Colonic mucosa (tissue), 4 donors: ENCODE measurements around the gene OMG. TPM values are rescaled to one million over a fixed set of nuclear protein-coding genes. Genes with fewer than 3 reads are reported as not detected.
"Not testable (repeated sequence)": the region's sequence is repeated elsewhere in the genome, so short reads cannot be mapped to it uniquely, and the experiment has no call there.

Source experiments
- DNase-seq: peaks from one replicate; pipeline ENCODE4 v3.0.0-alpha.2; 2020
- H3K27ac ChIP-seq: fragments of 200-600 bp; one replicate; pipeline ENCODE4 v1.8.0; 2021
- H3K27me3 ChIP-seq: fragments of 200-600 bp; one replicate; pipeline ENCODE4 v1.8.0; 2021
- H3K36me3 ChIP-seq: fragments of 200-600 bp; one replicate; pipeline ENCODE4 v1.8.0; 2021
- H3K4me1 ChIP-seq: fragments of 200-600 bp; one replicate; pipeline ENCODE4 v1.8.0; 2021; ENCODE audit warnings: mild to moderate bottlenecking
- H3K4me3 ChIP-seq: fragments of 200-600 bp; one replicate; pipeline ENCODE4 v1.8.0; 2021
- H3K9ac ChIP-seq, 2 donors: one replicate each; pipeline ENCODE4 v1.7.0; 2013; ENCODE audit warnings: control low read depth in 2 of 2, low read depth in 2 of 2, low read length in 2 of 2
- H3K9me3 ChIP-seq: fragments of 200-600 bp; one replicate; pipeline ENCODE4 v1.8.0; 2021
- intact Hi-C: fragments of 100-400 bp; cut with DNase I; formaldehyde crosslinking; loops from one replicate; pipeline ENCODE4 v1.14.1; 2022
- total RNA-seq, 2 donors: library from RNA; stranded (reverse); fragmentation: NEBNext Ultra II Directional in 1 of 2; extraction: Animal tissue kit (Norgen Biotek cat#: 25700) in 1 of 2; gene quantifications; one replicate each; pipeline ENCODE4 v1.2.1, GENCODE V29; 2021
- TF ChIP-seq, protein P1 (sequence below): fragments of 200-600 bp; IDR thresholded peaks from one replicate; pipeline ENCODE4 v1.8.0; 2022; ENCODE audit warnings: antibody characterized with exemption, mild to moderate bottlenecking
- donor health status: healthy.
- donor health status: DM: no; HTN: no; CAD: no.
- donor health status: DM: no; HTN: no; CAD: no.

The OMG gene
- total RNA-seq, 2 donors from 2014 or later = 0.40 TPM; not detected in 1

DNA sequence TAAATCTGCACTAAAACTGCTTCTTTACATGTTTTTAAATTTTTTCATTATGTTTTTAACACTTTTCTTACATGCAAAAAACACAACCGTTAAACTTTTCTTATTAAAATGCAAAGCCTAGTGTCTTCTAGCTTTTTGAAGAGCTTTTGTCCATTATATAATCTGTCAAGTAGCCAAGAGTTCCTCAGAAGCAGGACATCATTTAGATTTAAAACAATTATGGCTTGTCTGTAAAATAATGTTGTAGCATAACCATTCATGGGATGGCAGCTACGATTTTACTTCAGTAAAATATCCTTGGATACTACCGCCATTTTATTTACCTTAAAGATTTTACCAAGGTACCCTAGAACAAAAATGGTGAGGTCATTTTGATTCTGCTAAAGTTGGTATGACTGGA, 2.8 kb downstream of the OMG start:
- Histone ChIP-seq H3K9ac (no peak overlapping the region), H3K4me1 (no peaks in the 10 kb centered on the region), H3K4me3 (no peak overlapping the region), H3K27me3 (no peaks in the 10 kb centered on the region), H3K36me3 (no peaks in the 10 kb centered on the region), H3K27ac (no peak overlapping the region), H3K9me3 (no peaks in the 10 kb centered on the region)
- DNase-seq = no peak
- TF ChIP-seq, protein P1, sequence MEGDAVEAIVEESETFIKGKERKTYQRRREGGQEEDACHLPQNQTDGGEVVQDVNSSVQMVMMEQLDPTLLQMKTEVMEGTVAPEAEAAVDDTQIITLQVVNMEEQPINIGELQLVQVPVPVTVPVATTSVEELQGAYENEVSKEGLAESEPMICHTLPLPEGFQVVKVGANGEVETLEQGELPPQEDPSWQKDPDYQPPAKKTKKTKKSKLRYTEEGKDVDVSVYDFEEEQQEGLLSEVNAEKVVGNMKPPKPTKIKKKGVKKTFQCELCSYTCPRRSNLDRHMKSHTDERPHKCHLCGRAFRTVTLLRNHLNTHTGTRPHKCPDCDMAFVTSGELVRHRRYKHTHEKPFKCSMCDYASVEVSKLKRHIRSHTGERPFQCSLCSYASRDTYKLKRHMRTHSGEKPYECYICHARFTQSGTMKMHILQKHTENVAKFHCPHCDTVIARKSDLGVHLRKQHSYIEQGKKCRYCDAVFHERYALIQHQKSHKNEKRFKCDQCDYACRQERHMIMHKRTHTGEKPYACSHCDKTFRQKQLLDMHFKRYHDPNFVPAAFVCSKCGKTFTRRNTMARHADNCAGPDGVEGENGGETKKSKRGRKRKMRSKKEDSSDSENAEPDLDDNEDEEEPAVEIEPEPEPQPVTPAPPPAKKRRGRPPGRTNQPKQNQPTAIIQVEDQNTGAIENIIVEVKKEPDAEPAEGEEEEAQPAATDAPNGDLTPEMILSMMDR = no peak
- intact Hi-C loops = no loop called here

DNA sequence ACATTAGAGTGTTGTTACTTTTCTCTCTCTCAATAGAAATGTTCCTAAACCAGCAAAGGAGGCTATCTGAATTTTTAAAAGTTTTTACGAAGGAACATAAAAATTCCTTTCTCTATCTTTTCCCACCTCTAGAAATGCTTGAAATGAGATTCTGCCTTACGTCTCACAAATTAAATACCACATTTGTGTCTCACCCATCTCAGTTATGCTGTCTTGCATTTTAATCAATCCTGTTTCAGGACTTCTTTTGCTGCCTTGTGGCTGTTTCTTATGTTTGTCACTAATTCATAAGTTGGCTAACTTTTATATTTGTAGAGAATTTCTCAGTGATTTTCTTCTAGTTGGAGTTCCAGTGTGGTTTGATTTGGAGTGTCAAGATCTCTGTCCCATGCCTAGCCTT, 3.5 kb downstream of the OMG start:
- Histone ChIP-seq H3K27ac (no peak overlapping the region), H3K4me3 (no peak overlapping the region), H3K27me3 (no peaks in the 10 kb centered on the region), H3K9me3 (no peaks in the 10 kb centered on the region), H3K4me1 (no peaks in the 10 kb centered on the region), H3K9ac (no peak overlapping the region), H3K36me3 (no peaks in the 10 kb centered on the region)
- no peak for DNase-seq
- TF ChIP-seq, protein P1 = no peak
- intact Hi-C loops = no loop called here

DNA sequence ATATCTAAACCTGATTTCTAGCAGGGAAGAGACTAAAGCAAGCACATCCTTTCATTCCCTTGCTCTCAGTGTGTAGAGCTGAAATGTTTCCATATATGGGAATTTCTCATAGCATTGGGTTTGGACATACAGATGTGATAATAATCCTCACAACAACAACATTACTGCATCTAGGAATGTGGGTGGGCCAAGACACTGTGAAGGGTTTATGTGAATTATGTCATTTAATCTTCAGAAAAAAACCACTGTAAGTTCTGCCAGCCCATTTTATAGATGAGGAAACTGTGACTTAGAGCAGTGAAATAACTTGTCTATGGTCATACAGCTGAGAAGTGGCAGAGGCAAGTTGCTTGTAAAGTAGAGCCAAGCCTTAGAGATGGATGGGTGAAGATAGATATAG, 5.2 kb downstream of the OMG start:
- Histone ChIP-seq H3K9ac (no peak overlapping the region), H3K4me3 (no peak overlapping the region), H3K9me3 (no peaks in the 10 kb centered on the region), H3K27me3 (no peaks in the 10 kb centered on the region), H3K4me1 (no peaks in the 10 kb centered on the region), H3K27ac (no peak overlapping the region), H3K36me3 (no peaks in the 10 kb centered on the region)
- no peak for DNase-seq
- intact Hi-C loops = no loop called here
- TF ChIP-seq, protein P1 = no peak

DNA sequence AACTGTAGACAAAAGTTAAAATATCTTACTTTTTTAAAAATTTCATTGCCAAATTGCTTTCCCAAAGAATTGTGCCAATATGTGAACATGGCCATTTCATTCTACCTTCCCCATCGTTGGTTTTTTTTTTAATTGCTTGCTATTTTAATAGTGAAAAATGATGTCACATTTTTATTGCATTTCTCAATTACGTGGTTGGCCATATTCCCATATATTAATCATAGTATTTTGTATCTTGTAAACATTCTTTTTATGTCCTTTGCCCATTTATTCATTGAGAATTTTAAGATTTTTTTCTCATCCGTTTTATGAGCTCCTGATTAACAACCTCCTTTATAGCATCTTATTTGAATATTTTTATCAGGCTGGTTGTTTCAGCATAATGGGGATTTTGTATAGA, 7.2 kb downstream of the OMG start:
- no peak overlapping the region for H3K4me3 ChIP-seq
- H3K27me3 ChIP-seq = no peaks in the 10 kb centered on the region
- intact Hi-C loops = no loop called here
- no peaks in the 10 kb centered on the region for H3K9me3 ChIP-seq
- no peaks in the 10 kb centered on the region for H3K4me1 ChIP-seq
- no peak for DNase-seq
- H3K36me3 ChIP-seq = no peaks in the 10 kb centered on the region
- H3K9ac ChIP-seq = no peak overlapping the region
- TF ChIP-seq, protein P1 = no peak
- no peak overlapping the region for H3K27ac ChIP-seq

DNA sequence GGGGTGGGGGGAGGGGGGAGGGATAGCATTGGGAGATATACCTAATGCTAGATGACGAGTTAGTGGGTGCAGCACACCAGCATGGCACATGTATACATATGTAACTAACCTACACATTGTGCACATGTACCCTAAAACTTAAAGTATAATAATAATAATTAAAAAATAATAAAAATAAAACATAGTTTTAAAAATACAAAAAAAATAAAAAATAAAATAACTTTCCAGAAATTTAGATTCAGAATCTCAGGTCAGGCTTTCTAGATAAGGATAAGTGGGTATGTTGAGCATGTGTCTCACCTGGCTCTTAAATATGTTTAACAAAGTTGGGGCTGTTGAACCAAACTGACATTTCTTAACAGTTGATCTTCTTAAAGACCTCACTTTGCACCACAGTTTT, 9.1 kb downstream of the OMG start:
- DNase-seq, intact Hi-C loops, H3K9ac ChIP-seq, H3K4me1 ChIP-seq, H3K36me3 ChIP-seq, H3K4me3 ChIP-seq, H3K27me3 ChIP-seq, H3K9me3 ChIP-seq, H3K27ac ChIP-seq: not testable (repeated sequence)

DNA sequence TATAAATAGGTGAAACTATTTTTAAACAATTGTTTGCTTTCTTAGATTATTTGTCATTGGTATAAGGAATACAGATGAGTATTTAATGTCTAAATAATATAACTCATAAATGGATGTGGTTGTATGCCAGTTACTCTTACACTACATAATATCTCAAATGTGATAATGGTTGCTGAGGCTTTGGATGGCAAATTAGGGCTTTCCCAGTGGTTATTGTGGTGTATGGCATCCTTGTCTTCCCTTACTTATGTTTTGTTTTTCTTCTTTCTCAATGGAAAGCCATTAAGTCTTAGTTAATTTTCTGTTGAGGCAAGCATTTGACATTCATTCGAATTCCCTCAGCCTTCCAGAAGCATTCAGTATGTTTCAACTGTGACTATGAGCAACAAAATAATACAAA, 10.5 kb downstream of the OMG start:
- Histone ChIP-seq H3K4me1 (no peaks in the 10 kb centered on the region), H3K9me3 (no peaks in the 10 kb centered on the region), H3K9ac (no peak overlapping the region), H3K36me3 (no peaks in the 10 kb centered on the region), H3K27me3 (no peaks in the 10 kb centered on the region), H3K4me3 (no peak overlapping the region), H3K27ac (no peak overlapping the region)
- intact Hi-C loops = no loop called here
- TF ChIP-seq, protein P1 = no peak
- DNase-seq = no peak
